Karpas-422 (cell line): ENCODE data around the gene MYH15. TPM values are rescaled to one million over a fixed set of nuclear protein-coding genes. Genes with fewer than 3 reads are reported as not detected.

Experiments
- DNase-seq: peaks from one replicate; pipeline ENCODE4 v3.0.0-alpha.2; 2015
- H2AFZ ChIP-seq: fragments of 200-600 bp; sonication (generic); 2 replicates; pipeline ENCODE4 v1.6.1; 2014; ENCODE audit warnings: antibody characterized with exemption, low read length, mixed read lengths
- H3K27ac ChIP-seq: fragments of 200-600 bp; sonication (generic); 2 replicates; pipeline ENCODE4 v1.5.1; 2014; ENCODE audit warnings: mild to moderate bottlenecking, low read length, moderate library complexity
- H3K27me3 ChIP-seq: fragments of 200-600 bp; sonication (generic); 2 replicates; pipeline ENCODE4 v1.6.1; 2014; ENCODE audit warnings: low read length, mixed read lengths
- H3K36me3 ChIP-seq: fragments of 200-600 bp; sonication (generic); 2 replicates; pipeline ENCODE4 v1.6.1; 2014; ENCODE audit warnings: low read length, mixed read lengths; ENCODE audit not compliant: insufficient read depth
- H3K4me1 ChIP-seq: fragments of 200-600 bp; sonication (generic); 2 replicates; pipeline ENCODE4 v1.6.1; 2014; ENCODE audit warnings: mild to moderate bottlenecking, low read length, mixed read lengths
- H3K4me2 ChIP-seq: fragments of 200-600 bp; sonication (generic); 2 replicates; pipeline ENCODE4 v1.6.1; 2014; ENCODE audit warnings: low read length, low read depth, mild to moderate bottlenecking; ENCODE audit not compliant: poor library complexity, severe bottlenecking
- H3K4me3 ChIP-seq: fragments of 200-600 bp; sonication (generic); 2 replicates; pipeline ENCODE4 v1.5.1; 2014; ENCODE audit warnings: mild to moderate bottlenecking, antibody characterized with exemption, low read length, mixed read lengths
- H3K79me2 ChIP-seq: fragments of 200-600 bp; sonication (generic); 2 replicates; pipeline ENCODE4 v1.6.1; 2014; ENCODE audit warnings: mild to moderate bottlenecking, low read length, mixed read lengths
- H3K9ac ChIP-seq: fragments of 200-600 bp; sonication (generic); 2 replicates; pipeline ENCODE4 v1.6.0; 2014; ENCODE audit warnings: low read length
- H3K9me2 ChIP-seq: fragments of 200-600 bp; sonication (generic), shearing (Covaris generic); replicated peaks from 2 replicates; pipeline ENCODE4 v1.6.0; 2014; ENCODE audit warnings: mild to moderate bottlenecking, low read length, moderate library complexity; ENCODE audit not compliant: insufficient read depth
- H3K9me3 ChIP-seq: fragments of 300-700, 200-600 bp; sonication (generic); 2 replicates; pipeline ENCODE4 v1.6.1; 2014; ENCODE audit warnings: low read length, mixed read lengths
- H4K20me1 ChIP-seq: fragments of 200-600 bp; sonication (generic); 2 replicates; pipeline ENCODE4 v1.6.1; 2014; ENCODE audit warnings: mild to moderate bottlenecking, antibody characterized with exemption, low read length, low read depth; ENCODE audit not compliant: insufficient read depth
- total RNA-seq: library from RNA; depleted of rRNA; stranded (reverse); fragments of >200 nt; shearing (Covaris generic); gene quantifications from 2 replicates; pipeline ENCODE4 v1.2.3, GENCODE V29; 2014; ENCODE audit warnings: low replicate concordance

The MYH15 gene
- total RNA-seq, 1 experiment from 2014 or later, result not detected

GRCh38 chr3:108407886-108408285 is 102.5 kb downstream of the MYH15 start:
- peak overlapping the region; percentile 87; the same call in 1 of the 2 replicates for H2AFZ ChIP-seq
- no peaks in the 10 kb centered on the region for H3K27me3 ChIP-seq
- H3K4me1 ChIP-seq, result peaks cover 17% of the 10 kb centered on the region
- peak; percentile 73 for DNase-seq
- H3K9me2 ChIP-seq, result no peaks in the 10 kb centered on the region
- no peak overlapping the region for H3K27ac ChIP-seq
- H3K36me3 ChIP-seq, result no peaks in the 10 kb centered on the region
- H3K79me2 ChIP-seq, result no peaks in the 10 kb centered on the region
- no peak overlapping the region for H3K4me3 ChIP-seq
- H3K9ac ChIP-seq, result no peak overlapping the region
- no peaks in the 10 kb centered on the region for H4K20me1 ChIP-seq
- H3K4me2 ChIP-seq, result peak overlapping the region; percentile 24
- no peaks in the 10 kb centered on the region for H3K9me3 ChIP-seq

DNA sequence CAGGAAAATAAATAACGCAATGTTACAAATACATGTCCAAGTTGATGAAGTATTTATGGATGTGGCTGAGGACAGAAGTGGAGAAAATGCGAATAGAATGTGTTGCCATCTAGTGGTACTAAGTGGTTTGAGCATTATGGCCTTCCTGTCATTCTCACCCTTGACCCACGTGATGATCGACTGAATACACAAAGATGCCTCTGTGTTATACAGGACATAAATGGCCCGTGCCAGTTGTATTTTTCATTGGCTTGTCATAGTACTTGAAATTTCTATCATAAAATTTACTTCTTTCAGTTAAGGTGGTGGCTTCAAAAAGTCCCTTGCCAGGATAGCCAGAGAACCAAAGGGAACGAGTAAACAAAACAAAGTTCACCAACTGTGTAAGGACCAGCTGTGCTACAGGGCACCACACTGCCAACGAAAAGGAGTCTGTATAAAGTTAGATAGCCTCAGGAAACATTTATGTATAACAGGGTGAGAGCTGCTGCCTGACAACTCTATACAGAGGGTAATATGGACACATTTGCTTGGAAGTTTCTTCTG is 103.7 kb downstream of the MYH15 start:
- Histone ChIP-seq H3K4me1 (peaks cover 17% of the 10 kb centered on the region), H4K20me1 (no peaks in the 10 kb centered on the region), H3K4me2 (peak overlapping the region; percentile 24), H3K4me3 (no peak overlapping the region), H3K36me3 (no peaks in the 10 kb centered on the region), H2AFZ (peak overlapping the region; percentile 87), H3K9me2 (no peaks in the 10 kb centered on the region), H3K27ac (no peak overlapping the region), H3K9ac (no peak overlapping the region), H3K27me3 (no peaks in the 10 kb centered on the region), H3K79me2 (no peaks in the 10 kb centered on the region), H3K9me3 (no peaks in the 10 kb centered on the region)
- DNase-seq, result peak; percentile 89

GRCh38 chr3:108406063-108406660 is 104.2 kb downstream of the MYH15 start:
- Histone ChIP-seq H3K9ac (no peak overlapping the region), H3K4me1 (peaks cover 17% of the 10 kb centered on the region), H3K4me2 (no peak overlapping the region), H3K36me3 (no peaks in the 10 kb centered on the region), H3K27me3 (no peaks in the 10 kb centered on the region), H3K4me3 (no peak overlapping the region), H3K79me2 (no peaks in the 10 kb centered on the region), H3K27ac (no peak overlapping the region), H4K20me1 (no peaks in the 10 kb centered on the region), H3K9me2 (no peaks in the 10 kb centered on the region), H3K9me3 (no peaks in the 10 kb centered on the region), H2AFZ (no peak overlapping the region)
- no peak for DNase-seq

DNA sequence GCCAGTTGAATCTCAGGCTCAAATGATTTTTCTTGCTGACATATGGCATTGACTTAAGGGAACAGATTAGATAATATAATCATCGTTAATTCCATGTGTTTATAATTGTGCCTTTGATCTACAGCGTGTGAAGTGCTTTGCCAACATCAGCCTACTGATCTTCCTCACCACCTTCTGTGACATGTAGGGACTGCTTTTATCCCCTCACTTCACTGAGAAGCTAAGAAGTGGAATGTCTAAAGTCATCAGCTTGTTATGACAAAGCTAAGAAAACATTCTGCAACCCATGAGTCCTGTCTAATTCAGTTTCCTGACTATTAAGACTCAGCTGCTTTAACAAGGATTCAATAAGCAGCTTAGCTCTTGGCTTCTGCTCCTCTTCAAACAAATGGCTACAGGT is 106.0 kb downstream of the MYH15 start:
- Histone ChIP-seq H3K36me3 (no peaks in the 10 kb centered on the region), H3K9ac (no peak overlapping the region), H3K4me2 (no peak overlapping the region), H3K4me3 (no peak overlapping the region), H3K27ac (no peak overlapping the region), H2AFZ (no peak overlapping the region), H3K79me2 (no peaks in the 10 kb centered on the region), H3K9me2 (no peaks in the 10 kb centered on the region), H4K20me1 (no peaks in the 10 kb centered on the region), H3K27me3 (no peaks in the 10 kb centered on the region), H3K9me3 (no peaks in the 10 kb centered on the region), H3K4me1 (peaks cover 17% of the 10 kb centered on the region)
- DNase-seq, result no peak

DNA sequence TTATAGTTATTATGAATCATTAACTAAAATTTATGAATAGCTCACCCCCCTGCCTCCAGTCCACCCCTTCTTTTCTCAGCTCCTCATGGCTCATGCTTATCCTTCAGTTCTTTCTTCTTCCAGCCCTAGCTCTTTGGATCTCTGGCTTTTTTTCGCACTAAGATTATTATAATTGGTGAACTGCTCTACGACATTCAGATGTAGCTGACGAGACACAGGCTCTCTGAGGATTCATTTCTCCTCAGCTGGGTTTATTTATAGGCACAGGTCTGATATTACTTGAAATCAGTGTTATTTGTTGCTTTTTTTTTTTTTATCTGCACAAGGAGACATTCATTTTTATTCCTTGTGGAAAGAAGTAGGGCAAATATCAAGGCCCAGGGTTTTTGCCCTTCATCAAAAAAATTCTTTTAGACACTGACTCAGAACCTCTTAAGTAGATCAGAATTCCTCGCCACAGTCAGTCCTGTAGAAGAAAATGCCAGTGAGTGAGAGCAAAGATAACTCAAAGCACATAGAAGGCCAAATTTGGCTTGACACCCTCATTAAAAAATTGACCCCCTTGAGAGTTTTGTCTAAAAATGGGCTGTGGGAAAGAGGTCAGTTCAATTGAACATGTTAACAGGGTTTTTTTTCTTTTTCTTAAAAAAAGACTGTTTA is 106.6 kb downstream of the MYH15 start:
- H3K9ac ChIP-seq, result no peak overlapping the region
- H4K20me1 ChIP-seq, result no peaks in the 10 kb centered on the region
- H3K27me3 ChIP-seq, result no peaks in the 10 kb centered on the region
- no peak overlapping the region for H3K4me3 ChIP-seq
- no peaks in the 10 kb centered on the region for H3K36me3 ChIP-seq
- no peaks in the 10 kb centered on the region for H3K9me3 ChIP-seq
- H3K9me2 ChIP-seq, result no peaks in the 10 kb centered on the region
- H3K4me1 ChIP-seq, result peaks cover 17% of the 10 kb centered on the region
- no peak for DNase-seq
- H3K4me2 ChIP-seq, result no peak overlapping the region
- H3K27ac ChIP-seq, result no peak overlapping the region
- H2AFZ ChIP-seq, result no peak overlapping the region
- H3K79me2 ChIP-seq, result no peaks in the 10 kb centered on the region

- no peak overlapping the region for H2AFZ ChIP-seq
These were observed 107.2 kb downstream of the MYH15 start for GRCh38 chr3:108403198-108403597.

GRCh38 chr3:108401836-108402235 is 108.6 kb downstream of the MYH15 start:
- H3K79me2 ChIP-seq, result no peaks in the 10 kb centered on the region
- H3K4me1 ChIP-seq, result peaks cover 2% of the 10 kb centered on the region
- no peaks in the 10 kb centered on the region for H3K9me3 ChIP-seq
- H3K27me3 ChIP-seq, result no peaks in the 10 kb centered on the region
- no peak overlapping the region for H3K4me2 ChIP-seq
- no peaks in the 10 kb centered on the region for H4K20me1 ChIP-seq
- no peak overlapping the region for H3K9ac ChIP-seq
- H2AFZ ChIP-seq, result no peak overlapping the region
- no peaks in the 10 kb centered on the region for H3K9me2 ChIP-seq
- no peak overlapping the region for H3K27ac ChIP-seq
- no peak overlapping the region for H3K4me3 ChIP-seq
- no peak for DNase-seq
- H3K36me3 ChIP-seq, result no peaks in the 10 kb centered on the region

More at GRCh38 chr3:108403198-108403597, 107.2 kb downstream of the MYH15 start:
- no peak overlapping the region for H3K27ac ChIP-seq
- H3K9me2 ChIP-seq, result no peaks in the 10 kb centered on the region
- no peaks in the 10 kb centered on the region for H3K79me2 ChIP-seq
- H3K4me2 ChIP-seq, result no peak overlapping the region
- no peaks in the 10 kb centered on the region for H3K9me3 ChIP-seq
- H3K36me3 ChIP-seq, result no peaks in the 10 kb centered on the region
- H3K4me1 ChIP-seq, result peaks cover 16% of the 10 kb centered on the region
- no peaks in the 10 kb centered on the region for H4K20me1 ChIP-seq
- H3K9ac ChIP-seq, result no peak overlapping the region
- no peaks in the 10 kb centered on the region for H3K27me3 ChIP-seq
- H3K4me3 ChIP-seq, result no peak overlapping the region
- no peak for DNase-seq

- Histone ChIP-seq H4K20me1 (no peaks in the 10 kb centered on the region), H3K4me3 (no peak overlapping the region), H3K4me1 (no peaks in the 10 kb centered on the region), H3K36me3 (no peaks in the 10 kb centered on the region), H3K27me3 (no peaks in the 10 kb centered on the region), H3K27ac (no peak overlapping the region), H3K9me3 (no peaks in the 10 kb centered on the region), H3K79me2 (no peaks in the 10 kb centered on the region), H3K9ac (no peak overlapping the region), H3K4me2 (no peak overlapping the region), H2AFZ (no peak overlapping the region), H3K9me2 (no peaks in the 10 kb centered on the region)
- no peak for DNase-seq
These were observed 111.9 kb downstream of the MYH15 start for GRCh38 chr3:108398510-108398909.
